ENCODE results near the gene GOSR2. TPM values are rescaled to one million over a fixed set of nuclear protein-coding genes. Genes with fewer than 3 reads are reported as not detected.
A peak's percentile ranks its signal among the peaks of the same experiment; 100 is the strongest.

The GOSR2 gene
- total and polyA plus RNA-seq, 7 donors: 21.6 to 47.0 (median 35.0) TPM

DNA sequence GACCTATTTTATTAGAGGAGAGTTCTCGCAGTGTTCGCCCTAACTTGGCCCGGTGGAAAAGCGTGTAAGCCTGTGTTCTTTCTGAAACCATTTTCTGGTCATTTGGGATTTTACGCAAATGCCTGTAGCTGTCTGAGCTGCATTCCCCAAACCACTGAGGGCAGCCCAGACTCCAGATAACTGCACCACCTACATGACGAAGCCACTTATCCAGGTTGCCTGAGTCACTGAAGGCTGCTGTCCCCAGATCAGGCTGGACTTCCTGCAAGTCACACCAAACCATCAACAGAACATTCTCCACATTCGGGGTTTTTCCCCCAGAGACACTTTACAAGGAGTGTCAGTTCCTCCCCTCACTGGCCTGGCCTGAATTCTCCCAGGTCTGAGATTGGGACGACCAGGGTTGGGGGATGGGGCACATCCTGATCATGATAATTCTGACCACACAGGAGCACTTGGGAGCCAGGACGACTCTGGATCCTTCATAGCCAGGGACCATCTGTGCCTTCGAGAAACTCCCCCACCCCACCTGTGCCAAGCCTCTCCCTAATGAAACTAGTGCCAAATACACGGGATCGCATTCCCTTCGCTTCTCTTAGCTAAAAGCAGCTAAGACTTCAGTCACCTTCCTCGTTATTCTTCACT, 53.8 kb downstream of the GOSR2 start:
- H3K36me3 ChIP-seq: no peaks in the 10 kb centered on the region
- TF ChIP-seq, protein P1, sequence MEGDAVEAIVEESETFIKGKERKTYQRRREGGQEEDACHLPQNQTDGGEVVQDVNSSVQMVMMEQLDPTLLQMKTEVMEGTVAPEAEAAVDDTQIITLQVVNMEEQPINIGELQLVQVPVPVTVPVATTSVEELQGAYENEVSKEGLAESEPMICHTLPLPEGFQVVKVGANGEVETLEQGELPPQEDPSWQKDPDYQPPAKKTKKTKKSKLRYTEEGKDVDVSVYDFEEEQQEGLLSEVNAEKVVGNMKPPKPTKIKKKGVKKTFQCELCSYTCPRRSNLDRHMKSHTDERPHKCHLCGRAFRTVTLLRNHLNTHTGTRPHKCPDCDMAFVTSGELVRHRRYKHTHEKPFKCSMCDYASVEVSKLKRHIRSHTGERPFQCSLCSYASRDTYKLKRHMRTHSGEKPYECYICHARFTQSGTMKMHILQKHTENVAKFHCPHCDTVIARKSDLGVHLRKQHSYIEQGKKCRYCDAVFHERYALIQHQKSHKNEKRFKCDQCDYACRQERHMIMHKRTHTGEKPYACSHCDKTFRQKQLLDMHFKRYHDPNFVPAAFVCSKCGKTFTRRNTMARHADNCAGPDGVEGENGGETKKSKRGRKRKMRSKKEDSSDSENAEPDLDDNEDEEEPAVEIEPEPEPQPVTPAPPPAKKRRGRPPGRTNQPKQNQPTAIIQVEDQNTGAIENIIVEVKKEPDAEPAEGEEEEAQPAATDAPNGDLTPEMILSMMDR (IDR thresholded peaks at IDR 0.05): no peak
- TF ChIP-seq POLR2A (IDR thresholded peaks at IDR 0.05) (no peak), POLR2AphosphoS5 (IDR thresholded peaks at IDR 0.05) (no peak), EP300 (IDR thresholded peaks at IDR 0.05) (no peak)
- no peaks in the 10 kb centered on the region for H3K9me3 ChIP-seq
- intact Hi-C loops (cut with DNase I): no loop called here
- 71 to 77% methylated on average over 14 of the region's 14 CpGs for WGBS, 2 donors
- H3K27ac ChIP-seq: no peak overlapping the region
- no peak overlapping the region for H3K4me3 ChIP-seq
- no peak for DNase-seq
- peaks cover 18 to 54% (median 40%) of the 10 kb centered on the region in 3 donors for H3K27me3 ChIP-seq
- H3K4me1 ChIP-seq: peaks cover 0 to 21% (median 19%) of the 10 kb centered on the region in 4 donors

DNA sequence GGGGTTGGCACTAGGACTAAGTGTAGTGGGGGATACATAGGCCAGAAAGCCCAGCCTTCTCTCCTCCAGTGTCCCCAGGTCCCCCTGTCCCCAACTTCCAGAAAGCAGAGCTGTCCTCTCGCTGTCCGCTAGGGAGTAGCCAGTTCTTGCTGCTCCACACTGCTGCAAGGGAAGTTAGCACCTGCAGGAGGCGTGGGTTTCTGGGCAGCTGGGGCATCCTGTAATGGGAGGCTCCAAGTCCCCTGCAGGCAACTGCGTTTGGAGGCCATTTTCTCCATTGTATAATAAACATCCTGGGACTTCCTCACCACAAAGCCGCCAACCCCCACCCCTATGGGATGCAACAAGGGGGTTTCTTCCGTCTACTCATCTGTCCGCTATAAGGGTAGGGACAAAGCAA, 54.4 kb downstream of the GOSR2 start:
- DNase-seq: no peak
- Histone ChIP-seq H3K4me3 (no peak overlapping the region), H3K4me1 (peaks cover 0 to 21% (median 19%) of the 10 kb centered on the region in 4 donors), H3K27ac (no peak overlapping the region), H3K36me3 (no peaks in the 10 kb centered on the region), H3K9me3 (no peaks in the 10 kb centered on the region), H3K27me3 (peaks cover 18 to 54% (median 40%) of the 10 kb centered on the region in 3 donors)
- intact Hi-C loops (cut with DNase I): no loop called here
- 36 to 49% methylated on average over 7 of the region's 7 CpGs for WGBS, 2 donors
- TF ChIP-seq POLR2AphosphoS5 (IDR thresholded peaks at IDR 0.05): no peak
- TF ChIP-seq, protein P1 (IDR thresholded peaks at IDR 0.05): no peak
- TF ChIP-seq EP300 (IDR thresholded peaks at IDR 0.05): no peak
- TF ChIP-seq POLR2A (IDR thresholded peaks at IDR 0.05): no peak

DNA sequence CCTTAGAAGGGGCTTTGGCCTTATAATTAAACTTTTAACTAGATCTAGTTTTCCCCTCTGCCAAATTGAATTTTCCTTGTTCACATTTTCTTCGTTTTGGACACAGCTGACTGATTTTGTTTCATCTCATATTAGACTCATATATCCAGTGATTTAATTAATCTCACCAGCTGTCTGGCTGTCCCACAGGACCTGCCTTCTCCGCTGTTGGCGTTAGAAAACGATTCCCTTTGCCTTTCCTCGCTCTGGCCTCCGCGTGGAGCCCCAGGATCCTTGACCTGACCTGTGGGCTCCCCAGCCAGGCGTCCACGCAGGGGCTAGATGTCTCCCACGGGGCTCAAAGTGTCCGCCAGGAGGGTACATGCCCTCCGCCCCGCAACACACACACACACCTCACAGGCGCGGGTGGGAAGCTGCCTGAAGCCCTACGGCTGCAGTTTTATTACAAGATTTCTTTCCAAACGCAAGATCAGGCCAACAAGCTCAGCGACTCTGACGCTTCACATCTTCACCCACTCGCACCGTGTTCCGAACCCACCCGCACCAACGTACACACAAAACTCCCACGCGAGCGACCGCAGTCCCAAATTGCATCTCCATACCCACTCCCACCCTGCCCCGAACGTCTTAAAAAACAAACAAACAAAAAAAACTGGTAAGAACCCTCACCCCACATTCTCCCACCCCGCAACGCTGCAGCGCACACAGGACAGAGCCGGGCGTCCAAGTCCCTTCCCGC, 55.0 kb downstream of the GOSR2 start:
- Histone ChIP-seq H3K27ac (no peak overlapping the region), H3K36me3 (no peaks in the 10 kb centered on the region), H3K4me1 (peaks cover 0 to 21% (median 19%) of the 10 kb centered on the region in 4 donors), H3K9me3 (no peaks in the 10 kb centered on the region), H3K27me3 (peaks cover 18 to 54% (median 40%) of the 10 kb centered on the region in 3 donors), H3K4me3 (peak overlapping the region in 3 of 4 donors; percentile 43 to 65 (median 51))
- intact Hi-C loops (cut with DNase I): no loop called here
- no peak for DNase-seq
- TF ChIP-seq EP300 (IDR thresholded peaks at IDR 0.05) (no peak), POLR2A (IDR thresholded peaks at IDR 0.05) (no peak), POLR2AphosphoS5 (IDR thresholded peaks at IDR 0.05) (no peak)
- TF ChIP-seq, protein P1 (IDR thresholded peaks at IDR 0.05): no peak
- WGBS, 2 donors: 14 to 24% methylated on average over 36 of the region's 36 CpGs

DNA sequence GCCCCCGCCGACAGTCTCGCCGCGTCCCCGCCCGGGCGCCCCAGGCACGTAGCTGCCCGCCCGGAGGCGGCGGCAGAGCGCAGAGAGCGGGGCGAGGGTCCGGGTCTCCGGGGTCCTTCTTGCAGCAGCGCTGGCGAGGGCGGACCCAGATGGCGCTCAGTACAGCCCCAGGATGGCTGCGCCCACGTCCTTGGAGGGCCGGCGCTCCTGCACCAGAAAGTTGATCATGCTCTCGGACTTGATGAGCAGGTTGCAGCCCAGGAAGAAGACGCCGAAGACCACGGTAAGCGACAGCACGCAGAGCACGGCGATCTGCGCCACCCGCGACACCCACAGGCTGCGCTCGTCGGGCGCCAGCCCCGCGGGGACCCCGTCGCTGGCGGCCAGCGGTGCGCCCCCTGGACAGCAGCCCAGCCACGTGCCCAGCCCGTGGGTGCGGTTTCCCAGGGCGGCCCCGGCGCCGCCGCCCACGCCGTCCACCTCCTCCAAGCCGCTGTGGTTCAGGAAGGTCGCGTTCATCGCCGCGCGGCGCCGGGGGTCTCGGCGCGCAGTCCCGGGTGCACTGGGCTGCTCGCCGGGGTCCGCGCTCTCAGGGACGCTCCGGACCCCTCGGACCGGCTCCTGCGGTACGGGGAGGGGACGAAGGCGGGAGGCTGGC, 55.7 kb downstream of the GOSR2 start:
- DNase-seq: no peak
- Histone ChIP-seq H3K4me1 (peaks cover 0 to 21% (median 19%) of the 10 kb centered on the region in 4 donors), H3K27me3 (peaks cover 18 to 54% (median 40%) of the 10 kb centered on the region in 3 donors), H3K27ac (no peak overlapping the region), H3K9me3 (no peaks in the 10 kb centered on the region), H3K4me3 (peak overlapping the region; percentile 32 to 65 (median 47)), H3K36me3 (no peaks in the 10 kb centered on the region)
- WGBS, 2 donors: 1% methylated on average over 83 of the region's 83 CpGs
- intact Hi-C loops (cut with DNase I): no loop called here
- no peak for TF ChIP-seq POLR2A (IDR thresholded peaks at IDR 0.05)

Measured in sigmoid colon (tissue), 7 donors.